Right lobe of liver (tissue), 6 donors: ENCODE results near the gene GRB14. TPM values are rescaled to one million over a fixed set of nuclear protein-coding genes. Genes with fewer than 3 reads are reported as not detected.
A peak's percentile ranks its signal among the peaks of the same experiment; 100 is the strongest.
"Not testable (repeated sequence)": the region's sequence is repeated elsewhere in the genome, so short reads cannot be mapped to it uniquely, and the experiment has no call there.

Experiments
- ATAC-seq, 4 donors: fragments of 200-7000 bp; cut with Tn5 transposase; one replicate each; pipeline ENCODE4 v1.9.1; 2020; ENCODE audit warnings: mild to moderate bottlenecking in 4 of 4, moderate library complexity in 4 of 4
- DNase-seq, 3 donors: peaks; one replicate each; pipeline ENCODE4 v3.0.0-alpha.2; 2020
- H3K27ac ChIP-seq, 3 donors: fragments of 200-600 bp; one replicate each; pipeline ENCODE4 v1.8.0; 2022
- H3K27me3 ChIP-seq, 2 donors: fragments of 200-600 bp; one replicate each; pipeline ENCODE4 v1.8.0; 2022
- H3K36me3 ChIP-seq, 4 donors: fragments of 200-600 bp; sonication (generic) in 1 of 4; one replicate each; pipeline versions ENCODE4 v1.5.1 to v1.8.0; 2017 to 2022; ENCODE audit warnings: control low read depth in 1 of 4
- H3K4me1 ChIP-seq, 4 donors: fragments of 200-600 bp; sonication (generic) in 1 of 4; one replicate each; pipeline versions ENCODE4 v1.5.1 to v1.8.0; 2017 to 2022; ENCODE audit warnings: control low read depth in 1 of 4
- H3K4me3 ChIP-seq, 3 donors: fragments of 200-600 bp; one replicate each; pipeline ENCODE4 v1.8.0; 2022
- H3K9me3 ChIP-seq, 4 donors: fragments of 200-600 bp; sonication (generic) in 1 of 4; one replicate each; pipeline versions ENCODE4 v1.5.1 to v1.8.0; 2017 to 2022; ENCODE audit warnings: control low read depth in 1 of 4
- CTCF ChIP-seq, 4 donors: fragments of 200-600 bp in 3 of 4; fragments of 450-650 bp in 1 of 4; IDR thresholded peaks; one replicate each; pipeline versions ENCODE4 v1.5.1 to v1.8.0; 2016 to 2022; ENCODE audit warnings: antibody characterized with exemption in 4 of 4, mild to moderate bottlenecking in 2 of 4
- POLR2A ChIP-seq: fragments of 450-650 bp; IDR thresholded peaks from one replicate; pipeline ENCODE4 v1.6.1; 2017; ENCODE audit warnings: antibody characterized with exemption, mild to moderate bottlenecking
- whole genome bisulfite sequencing: methylation state at CpG from one replicate; pipeline ENCODE4 v1.1.6; 2018; ENCODE audit warnings: low coverage, low lambda C conversion rate; ENCODE audit not compliant: insufficient coverage; ENCODE audit errors: missing lambda C conversion rate; 5-methylcytosine and 5-hydroxymethylcytosine counted together
- intact Hi-C, 2 donors: fragments of 100-400 bp; cut with DNase I; formaldehyde crosslinking; loops; one replicate each; pipeline versions ENCODE4 v1.11.2 to v1.14.1; 2022
- total RNA-seq, 6 experiments: library from RNA; depleted of rRNA in 2 of 6; stranded (reverse); fragments of >200 nt in 2 of 6; fragmentation: NEBNext Ultra II Directional in 3 of 6; extraction: Animal tissue kit (Norgen Biotek cat#: 25700) in 3 of 6; gene quantifications; one replicate each; pipeline versions ENCODE4 v1.1.0 to v1.2.4, GENCODE V29; 2016 to 2023
- donor health status: DM: no; HTN: yes; CAD: no.
- donor health status: DM: no; HTN: no; CAD: no.
- donor health status: DM: no; HTN: no; CAD: no.
- donor health status: DM: no; HTN: yes; CAD: no.
- donor health status: DM: no; HTN: yes; CAD: no.

The GRB14 gene
- total RNA-seq, 6 experiments from 2014 or later = 23.8 to 50.5 (median 36.2) TPM

GRCh38 chr2:164642946-164643555 is 21.8 kb upstream of the GRB14 start:
- DNase-seq = peak; percentile 48 to 63 (median 58)
- Histone ChIP-seq H3K9me3 (no peaks in the 10 kb centered on the region), H3K27me3 (no peaks in the 10 kb centered on the region), H3K36me3 (no peaks in the 10 kb centered on the region), H3K27ac (no peak overlapping the region), H3K4me3 (no peak overlapping the region), H3K4me1 (peaks cover 0 to 3% (median 0%) of the 10 kb centered on the region in 4 donors)
- intact Hi-C loops = no loop called here
- WGBS = 40% methylated on average over 8 of the region's 8 CpGs
- TF ChIP-seq POLR2A (no peak), CTCF (IDR thresholded peaks at IDR 0.05) (no peak)
- ATAC-seq = peak; percentile 82 to 96 (median 93)

GRCh38 chr2:164642268-164642667 is 21.0 kb upstream of the GRB14 start:
- no peak overlapping the region for H3K4me3 ChIP-seq
- H3K27ac ChIP-seq = no peak overlapping the region
- DNase-seq (no peak), ATAC-seq (no peak)
- H3K36me3 ChIP-seq = no peaks in the 10 kb centered on the region
- 76% methylated on average over 2 of the region's 2 CpGs for WGBS
- intact Hi-C loops = no loop called here
- H3K27me3 ChIP-seq = no peaks in the 10 kb centered on the region
- no peaks in the 10 kb centered on the region for H3K9me3 ChIP-seq
- peaks cover 0 to 3% (median 0%) of the 10 kb centered on the region in 4 donors for H3K4me1 ChIP-seq
- TF ChIP-seq CTCF (IDR thresholded peaks at IDR 0.05) = no peak
- TF ChIP-seq POLR2A = no peak

- H3K4me1 ChIP-seq = peaks cover 0 to 18% (median 0%) of the 10 kb centered on the region in 4 donors
- ATAC-seq, H3K27ac ChIP-seq, H3K27me3 ChIP-seq, H3K4me3 ChIP-seq, DNase-seq, H3K9me3 ChIP-seq, H3K36me3 ChIP-seq, intact Hi-C loops: not testable (repeated sequence)
- WGBS = 70% methylated on average over 2 of the region's 3 CpGs
These were observed 7.0 kb upstream of the GRB14 start for GRCh38 chr2:164628319-164628718.

GRCh38 chr2:164625378-164625971 is 4.2 kb upstream of the GRB14 start:
- no peak for ATAC-seq
- WGBS = 97% methylated on average over 3 of the region's 3 CpGs
- no peak for TF ChIP-seq CTCF (IDR thresholded peaks at IDR 0.05)
- no peak for TF ChIP-seq POLR2A
- no peaks in the 10 kb centered on the region for H3K36me3 ChIP-seq
- intact Hi-C loops = no loop called here
- H3K9me3 ChIP-seq = no peaks in the 10 kb centered on the region
- no peak overlapping the region for H3K4me3 ChIP-seq
- no peak overlapping the region for H3K27ac ChIP-seq
- H3K4me1 ChIP-seq = peaks cover 0 to 27% (median 5%) of the 10 kb centered on the region in 4 donors
- no peaks in the 10 kb centered on the region for H3K27me3 ChIP-seq
- no peak for DNase-seq

GRCh38 chr2:164624316-164624715 is 3.0 kb upstream of the GRB14 start:
- no peak overlapping the region for H3K4me3 ChIP-seq
- no peak for DNase-seq
- no peaks in the 10 kb centered on the region for H3K27me3 ChIP-seq
- intact Hi-C loops = no loop called here
- WGBS = 48% methylated on average over 2 of the region's 2 CpGs
- H3K36me3 ChIP-seq = no peaks in the 10 kb centered on the region
- H3K4me1 ChIP-seq = peaks cover 0 to 32% (median 5%) of the 10 kb centered on the region in 4 donors
- TF ChIP-seq CTCF (IDR thresholded peaks at IDR 0.05) = no peak
- no peak for TF ChIP-seq POLR2A
- no peak for ATAC-seq
- H3K9me3 ChIP-seq = no peaks in the 10 kb centered on the region
- H3K27ac ChIP-seq = peak overlapping the region in 1 of 3 donors; percentile 58
